Measurements from ENCODE around the gene SLC25A22. TPM values are rescaled to one million over a fixed set of nuclear protein-coding genes. Genes with fewer than 3 reads are reported as not detected.
A peak's percentile ranks its signal among the peaks of the same experiment; 100 is the strongest.

Gene SLC25A22
- total RNA-seq, 1 experiment from 2014 or later, result 31.8 TPM

DNA sequence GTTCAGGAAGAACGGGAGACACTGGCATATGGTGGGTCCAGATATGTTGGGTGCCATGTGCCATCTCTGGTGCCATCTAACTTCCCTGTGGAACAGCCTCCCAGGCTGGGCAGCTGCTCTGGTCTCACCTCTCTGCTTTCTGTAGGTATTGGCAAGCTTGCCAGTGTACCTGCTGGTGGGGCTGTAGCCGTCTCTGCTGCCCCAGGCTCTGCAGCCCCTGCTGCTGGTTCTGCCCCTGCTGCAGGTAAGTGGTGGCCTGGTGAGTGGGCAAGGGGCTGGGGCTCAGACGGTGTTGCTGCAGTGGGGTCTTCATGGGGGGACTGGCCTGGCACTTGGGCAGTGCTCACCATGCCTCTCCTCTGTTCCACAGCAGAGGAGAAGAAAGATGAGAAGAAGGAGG, 14.3 kb upstream of the SLC25A22 start:
- ChIA-PET CTCF (interaction anchor here (0.6 kb wide), 1 partner anchor 11 kb away, joined by 4 read pairs; no protein-coding TSS in a partner anchor), POLR2A (no interaction called here)
- no peaks in the 10 kb centered on the region for H3K27me3 Mint-ChIP-seq (ENCODE audit: insufficient read depth, unreplicated experiment)
- TF ChIP-seq CTCF (IDR thresholded peaks at IDR 0.05; ENCODE audit: insufficient read depth in 1 of 2, low read depth in 1 of 2, low read length in 1 of 2, severe bottlenecking in 1 of 2, unreplicated experiment in 1 of 2), result no peak
- no peaks in the 10 kb centered on the region for H3K9me3 Mint-ChIP-seq (ENCODE audit: unreplicated experiment)
- no peak for DNase-seq
- Histone ChIP-seq H3K4me1 (peaks cover 4% of the 10 kb centered on the region; the same call in 1 of the 2 replicates), H3K9me3 (no peaks in the 10 kb centered on the region), H3K4me3 (ENCODE audit: low read depth, low read length) (no peak overlapping the region), H3K27me3 (replicated peaks; ENCODE audit: control insufficient read depth, insufficient read depth, low read length) (no peaks in the 10 kb centered on the region), H3K36me3 (ENCODE audit: control insufficient read depth, insufficient read depth, low read length) (peaks cover 14% of the 10 kb centered on the region)
- no peak overlapping the region for H3K4me3 Mint-ChIP-seq (ENCODE audit: unreplicated experiment)
- peak overlapping the region; percentile 99 for H3K27ac Mint-ChIP-seq (ENCODE audit: unreplicated experiment)
- intact Hi-C loops (cut with micrococcal nuclease; ENCODE audit: unreplicated experiment), result no loop called here
- BruUV-seq (replicated peaks), result no TSS peak
- H3K36me3 Mint-ChIP-seq (ENCODE audit: insufficient read depth, unreplicated experiment), result peaks cover 76% of the 10 kb centered on the region
- H3K4me1 Mint-ChIP-seq (ENCODE audit: low read depth, unreplicated experiment), result no peaks in the 10 kb centered on the region

DNA sequence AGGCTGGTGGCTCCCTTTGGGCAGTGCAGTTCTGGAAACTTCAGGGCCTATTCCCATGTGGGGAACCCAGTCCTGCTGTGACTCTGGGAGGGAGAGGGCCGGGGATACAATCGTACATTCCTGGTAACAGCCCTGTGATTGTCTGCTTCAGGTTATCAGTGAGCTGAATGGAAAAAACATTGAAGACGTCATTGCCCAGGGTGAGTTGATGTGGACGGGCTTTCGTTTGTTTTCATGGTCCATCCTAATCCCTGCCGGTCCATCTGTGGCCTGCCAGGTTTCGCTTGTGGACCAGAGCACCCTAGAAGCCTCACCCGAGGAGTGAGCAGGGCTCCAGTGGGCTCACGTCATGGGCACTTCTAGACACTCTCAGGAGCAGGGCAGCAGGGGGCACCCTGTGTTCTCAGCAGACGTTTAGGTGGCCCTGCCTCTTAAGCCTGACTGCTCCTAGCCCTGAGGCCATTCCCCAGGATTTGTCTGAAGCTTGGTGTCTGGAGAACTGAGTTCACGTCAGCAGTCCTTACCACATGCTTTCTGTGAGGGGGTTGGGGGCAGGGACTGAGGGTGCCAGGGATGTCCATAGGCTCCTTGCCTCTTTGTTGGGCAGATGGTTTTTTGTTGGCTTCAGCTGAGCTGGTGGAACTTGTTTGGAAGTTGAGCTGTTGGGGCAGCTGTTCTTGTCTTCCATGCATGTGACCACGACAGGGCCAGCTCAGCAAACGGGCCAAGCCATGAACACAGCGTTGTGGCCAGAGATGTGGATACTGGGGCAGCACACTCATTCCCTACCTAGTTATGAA, 13.6 kb upstream of the SLC25A22 start:
- no TSS peak for BruUV-seq (replicated peaks)
- H3K9me3 ChIP-seq, result no peaks in the 10 kb centered on the region
- CTCF ChIA-PET, result interaction anchor here (0.6 kb wide), 1 partner anchor 12 kb away, joined by 4 read pairs; no protein-coding TSS in a partner anchor
- Mint-ChIP-seq H3K9me3 (ENCODE audit: unreplicated experiment) (no peaks in the 10 kb centered on the region), H3K4me1 (ENCODE audit: low read depth, unreplicated experiment) (no peaks in the 10 kb centered on the region), H3K27ac (ENCODE audit: unreplicated experiment) (peak overlapping the region; percentile 99), H3K4me3 (ENCODE audit: unreplicated experiment) (peak overlapping the region; percentile 98), H3K27me3 (ENCODE audit: insufficient read depth, unreplicated experiment) (no peaks in the 10 kb centered on the region), H3K36me3 (ENCODE audit: insufficient read depth, unreplicated experiment) (peaks cover 75% of the 10 kb centered on the region)
- TF ChIP-seq CTCF (IDR thresholded peaks at IDR 0.05; ENCODE audit: insufficient read depth in 1 of 2, low read depth in 1 of 2, low read length in 1 of 2, severe bottlenecking in 1 of 2, unreplicated experiment in 1 of 2), result no peak
- H3K27me3 ChIP-seq (replicated peaks; ENCODE audit: control insufficient read depth, insufficient read depth, low read length), result no peaks in the 10 kb centered on the region
- intact Hi-C loops (cut with micrococcal nuclease; ENCODE audit: unreplicated experiment), result no loop called here
- no peak for DNase-seq
- POLR2A ChIA-PET, result no interaction called here
- H3K4me3 ChIP-seq (ENCODE audit: low read depth, low read length), result peak overlapping the region; percentile 98; the same call in 1 of the 2 replicates
- H3K4me1 ChIP-seq, result peaks cover 4% of the 10 kb centered on the region; the same call in 1 of the 2 replicates
- H3K36me3 ChIP-seq (ENCODE audit: control insufficient read depth, insufficient read depth, low read length), result peaks cover 14% of the 10 kb centered on the region

DNA sequence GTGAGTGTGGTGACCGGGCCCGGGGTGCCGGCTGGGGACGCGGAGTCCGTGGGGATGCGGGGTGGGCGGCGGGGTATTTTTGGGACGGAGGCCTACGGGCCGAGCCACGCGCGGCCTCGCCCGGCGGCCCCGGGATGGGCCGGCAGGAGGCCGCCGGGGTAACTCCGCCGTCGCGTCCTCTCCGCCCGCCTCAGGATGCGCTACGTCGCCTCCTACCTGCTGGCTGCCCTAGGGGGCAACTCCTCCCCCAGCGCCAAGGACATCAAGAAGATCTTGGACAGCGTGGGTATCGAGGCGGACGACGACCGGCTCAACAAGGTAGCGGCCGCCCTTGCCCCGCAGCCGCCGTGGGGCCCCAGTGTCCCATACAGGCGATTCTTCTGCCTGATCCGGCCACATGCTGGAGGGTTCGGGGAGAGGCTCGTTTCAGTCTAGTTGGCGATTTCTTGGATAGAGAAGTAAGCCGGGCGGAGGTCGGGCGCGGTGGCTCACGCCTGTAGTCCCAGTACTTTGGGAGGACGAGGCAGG, 12.0 kb upstream of the SLC25A22 start:
- Histone ChIP-seq H3K36me3 (ENCODE audit: control insufficient read depth, insufficient read depth, low read length) (peaks cover 14% of the 10 kb centered on the region), H3K9me3 (no peaks in the 10 kb centered on the region), H3K4me3 (ENCODE audit: low read depth, low read length) (peak overlapping the region; percentile 98), H3K4me1 (peaks cover 8% of the 10 kb centered on the region; the same call in 1 of the 2 replicates), H3K27me3 (replicated peaks; ENCODE audit: control insufficient read depth, insufficient read depth, low read length) (no peaks in the 10 kb centered on the region)
- peak overlapping the region; percentile 99 for H3K27ac Mint-ChIP-seq (ENCODE audit: unreplicated experiment)
- BruUV-seq (replicated peaks), result TSS peak; percentile 71
- H3K36me3 Mint-ChIP-seq (ENCODE audit: insufficient read depth, unreplicated experiment), result peaks cover 67% of the 10 kb centered on the region
- no peaks in the 10 kb centered on the region for H3K9me3 Mint-ChIP-seq (ENCODE audit: unreplicated experiment)
- DNase-seq, result peak in 1 of 2 experiments; percentile 48
- H3K4me3 Mint-ChIP-seq (ENCODE audit: unreplicated experiment), result peak overlapping the region; percentile 98
- TF ChIP-seq CTCF (IDR thresholded peaks at IDR 0.05; ENCODE audit: insufficient read depth in 1 of 2, low read depth in 1 of 2, low read length in 1 of 2, severe bottlenecking in 1 of 2, unreplicated experiment in 1 of 2), result no peak
- H3K27me3 Mint-ChIP-seq (ENCODE audit: insufficient read depth, unreplicated experiment), result no peaks in the 10 kb centered on the region
- H3K4me1 Mint-ChIP-seq (ENCODE audit: low read depth, unreplicated experiment), result no peaks in the 10 kb centered on the region
- ChIA-PET CTCF (no interaction called here), POLR2A (interaction anchor here (0.6 to 1.6 kb wide), 10 partner anchors 9 to 117 kb away, joined by 3 to 35 read pairs (median 4); partner anchors contain the start of genes CRACR2B, DEAF1, PNPLA2 and TSPAN4)
- intact Hi-C loops (cut with micrococcal nuclease; ENCODE audit: unreplicated experiment), result no loop called here
